Sigmoid colon (tissue), 7 donors: Measurements from ENCODE around the gene RAB14. TPM values are rescaled to one million over a fixed set of nuclear protein-coding genes. Genes with fewer than 3 reads are reported as not detected.

Experiments
- DNase-seq: peaks from one replicate; pipeline ENCODE4 v3.0.0-alpha.2; 2019
- H3K27ac ChIP-seq, 4 donors: fragments of 200-600 bp; sonication (generic); one replicate each; pipeline ENCODE4 v1.5.1; 2016 to 2019; ENCODE audit warnings: mild to moderate bottlenecking in 1 of 4
- H3K27me3 ChIP-seq, 3 donors: fragments of 200-600 bp; sonication (generic); one replicate each; pipeline ENCODE4 v1.5.1; 2019; ENCODE audit warnings: mild to moderate bottlenecking in 1 of 3
- H3K36me3 ChIP-seq, 4 donors: fragments of 200-600 bp; sonication (generic); one replicate each; pipeline ENCODE4 v1.5.1; 2016 to 2019
- H3K4me1 ChIP-seq, 4 donors: fragments of 200-600 bp; sonication (generic); one replicate each; pipeline ENCODE4 v1.5.1; 2017 to 2019
- H3K4me3 ChIP-seq, 4 donors: fragments of 200-600 bp; sonication (generic); one replicate each; pipeline ENCODE4 v1.5.1; 2017 to 2019; ENCODE audit warnings: mild to moderate bottlenecking in 2 of 4, moderate library complexity in 1 of 4
- H3K9me3 ChIP-seq, 4 donors: fragments of 200-600 bp in 3 of 4; sonication (generic) in 3 of 4; one replicate each; pipeline versions ENCODE4 v1.5.1 to v1.6.1; 2013 to 2019
- EP300 ChIP-seq, 4 donors: sonication (generic); formaldehyde crosslinking; IDR thresholded peaks; one replicate each; pipeline ENCODE4 v1.6.1; 2017; ENCODE audit warnings: antibody characterized with exemption in 4 of 4
- POLR2A ChIP-seq, 2 donors: fragments of 450-650 bp; IDR thresholded peaks; one replicate each; pipeline ENCODE4 v1.6.1; 2016; ENCODE audit warnings: antibody characterized with exemption in 2 of 2, mild to moderate bottlenecking in 2 of 2, moderate library complexity in 2 of 2
- POLR2AphosphoS5 ChIP-seq, 4 donors: sonication (generic); formaldehyde crosslinking; IDR thresholded peaks; one replicate each; pipeline ENCODE4 v1.6.1; 2017; ENCODE audit warnings: antibody characterized with exemption in 4 of 4
- WGBS, 2 donors: extraction: QIAGEN DNeasy Blood & Tissue Kit; methylation state at CpG; one replicate each; pipeline ENCODE4 v1.1.7; 2013; 5-methylcytosine and 5-hydroxymethylcytosine counted together
- intact Hi-C: fragments of 100-400 bp; cut with DNase I; formaldehyde crosslinking; loops from one replicate; pipeline ENCODE4 v1.15.1; 2023
- polyA plus RNA-seq, 3 donors: library from polyadenylated mRNA; stranded (reverse); fragments of 200-250 nt; gene quantifications; one replicate each; pipeline ENCODE4 v1.2.3, GENCODE V29; 2013
- total RNA-seq, 4 donors: library from RNA; depleted of rRNA; stranded (reverse); fragments of >200 nt; gene quantifications; one replicate each; pipeline ENCODE4 v1.1.0, GENCODE V29; 2016
- TF ChIP-seq, protein P1 (sequence below), 4 experiments: fragments of 450-650 bp in 3 of 4; fragments of 200-600 bp in 1 of 4; IDR thresholded peaks; one replicate each; pipeline ENCODE4 v1.5.1; 2016 to 2019; ENCODE audit warnings: antibody characterized with exemption in 4 of 4, mild to moderate bottlenecking in 3 of 4, moderate library complexity in 2 of 4
- donor health status: healthy with polysubstance abuse.
- donor health status: Bipolar disorder and iron deficiency.
- donor health status: healthy.

RAB14 gene
- total and polyA plus RNA-seq, 7 donors, result 28.2 to 61.7 (median 33.2) TPM

DNA sequence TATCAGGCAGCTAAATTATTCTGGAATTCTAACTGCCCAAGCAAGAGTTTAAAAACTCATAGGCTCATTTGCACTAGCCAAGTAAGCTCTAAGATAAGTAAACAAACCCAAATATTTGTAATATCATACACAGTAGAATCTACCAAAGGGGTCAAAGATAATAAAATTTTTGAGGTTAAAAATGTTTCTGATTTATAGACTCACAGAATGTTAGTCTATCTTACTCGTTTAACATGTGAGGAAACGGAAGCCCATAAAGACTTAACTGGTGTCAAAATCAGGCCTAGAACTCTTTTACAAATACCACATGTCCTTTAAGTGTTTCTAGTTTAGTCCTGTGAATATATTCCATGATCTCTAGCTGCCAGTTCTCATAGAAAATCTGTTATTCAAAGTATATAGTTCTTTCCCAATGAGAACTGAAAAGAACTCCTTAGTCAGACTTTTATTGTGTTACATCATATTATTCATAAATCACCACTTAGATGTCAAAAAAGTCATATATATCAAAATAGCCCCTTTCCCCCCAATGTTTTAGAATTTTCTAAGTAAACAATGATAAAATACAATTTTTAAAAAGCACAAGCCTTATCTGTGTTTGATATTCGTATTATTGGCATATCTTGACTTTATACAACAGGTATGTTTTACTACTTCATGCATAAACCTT lies 13.9 kb downstream of the RAB14 start:
- no peaks in the 10 kb centered on the region for H3K9me3 ChIP-seq
- intact Hi-C loops, result no loop called here
- peaks cover 0 to 100% (median 67%) of the 10 kb centered on the region in 4 donors for H3K4me1 ChIP-seq
- TF ChIP-seq POLR2AphosphoS5 (IDR thresholded peaks at IDR 0.05) (peak in 1 of 4 donors; percentile 26), POLR2A (IDR thresholded peaks at IDR 0.05) (no peak)
- H3K4me3 ChIP-seq, result no peak overlapping the region
- H3K27me3 ChIP-seq, result no peaks in the 10 kb centered on the region
- WGBS, 2 donors, result 67 to 79% methylated on average over 3 of the region's 3 CpGs
- H3K27ac ChIP-seq, result peak overlapping the region in 2 of 4 donors; percentile 19 to 25
- H3K36me3 ChIP-seq, result peaks cover 0 to 13% (median 0%) of the 10 kb centered on the region in 4 donors
- no peak for DNase-seq

DNA sequence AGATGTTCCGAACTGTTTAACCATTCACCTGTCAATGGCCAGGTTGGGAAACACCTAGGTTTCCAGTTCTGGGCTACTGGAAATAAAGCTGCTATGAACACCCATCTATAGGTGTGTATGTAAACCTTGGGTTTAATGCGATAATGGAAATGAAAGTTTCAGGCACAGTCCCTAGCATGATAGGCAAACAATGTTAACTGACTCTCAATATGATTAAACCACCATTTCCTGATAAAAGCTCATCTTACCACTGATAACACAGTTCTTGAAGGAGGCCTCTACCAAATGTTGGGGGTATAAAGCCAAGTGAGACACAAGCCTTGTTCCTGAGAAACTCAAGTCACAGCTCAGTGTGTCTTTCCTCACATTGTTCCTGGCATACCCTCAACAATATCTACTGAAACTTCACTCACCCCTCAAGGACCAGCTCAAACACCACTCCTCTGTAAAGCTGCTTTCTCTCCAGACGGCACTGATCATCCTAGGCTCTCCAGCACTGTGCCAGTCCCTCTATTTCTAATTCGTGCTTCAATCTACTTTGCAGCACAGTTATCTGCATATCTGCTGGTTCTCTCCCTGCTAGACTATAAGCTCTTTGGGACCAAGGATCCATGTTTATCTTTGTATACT lies 15.8 kb downstream of the RAB14 start:
- no peak overlapping the region for H3K4me3 ChIP-seq
- no peak overlapping the region for H3K27ac ChIP-seq
- DNase-seq, result no peak
- H3K4me1 ChIP-seq, result peaks cover 0 to 93% (median 52%) of the 10 kb centered on the region in 4 donors
- 86 to 92% methylated on average over 4 of the region's 4 CpGs for WGBS, 2 donors
- H3K27me3 ChIP-seq, result no peaks in the 10 kb centered on the region
- H3K9me3 ChIP-seq, result no peaks in the 10 kb centered on the region
- H3K36me3 ChIP-seq, result peaks cover 0 to 30% (median 3%) of the 10 kb centered on the region in 4 donors
- TF ChIP-seq POLR2A (IDR thresholded peaks at IDR 0.05) (no peak), POLR2AphosphoS5 (IDR thresholded peaks at IDR 0.05) (no peak), EP300 (IDR thresholded peaks at IDR 0.05) (no peak)
- TF ChIP-seq, protein P1, sequence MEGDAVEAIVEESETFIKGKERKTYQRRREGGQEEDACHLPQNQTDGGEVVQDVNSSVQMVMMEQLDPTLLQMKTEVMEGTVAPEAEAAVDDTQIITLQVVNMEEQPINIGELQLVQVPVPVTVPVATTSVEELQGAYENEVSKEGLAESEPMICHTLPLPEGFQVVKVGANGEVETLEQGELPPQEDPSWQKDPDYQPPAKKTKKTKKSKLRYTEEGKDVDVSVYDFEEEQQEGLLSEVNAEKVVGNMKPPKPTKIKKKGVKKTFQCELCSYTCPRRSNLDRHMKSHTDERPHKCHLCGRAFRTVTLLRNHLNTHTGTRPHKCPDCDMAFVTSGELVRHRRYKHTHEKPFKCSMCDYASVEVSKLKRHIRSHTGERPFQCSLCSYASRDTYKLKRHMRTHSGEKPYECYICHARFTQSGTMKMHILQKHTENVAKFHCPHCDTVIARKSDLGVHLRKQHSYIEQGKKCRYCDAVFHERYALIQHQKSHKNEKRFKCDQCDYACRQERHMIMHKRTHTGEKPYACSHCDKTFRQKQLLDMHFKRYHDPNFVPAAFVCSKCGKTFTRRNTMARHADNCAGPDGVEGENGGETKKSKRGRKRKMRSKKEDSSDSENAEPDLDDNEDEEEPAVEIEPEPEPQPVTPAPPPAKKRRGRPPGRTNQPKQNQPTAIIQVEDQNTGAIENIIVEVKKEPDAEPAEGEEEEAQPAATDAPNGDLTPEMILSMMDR (IDR thresholded peaks at IDR 0.05), result no peak
- intact Hi-C loops, result no loop called here

DNA sequence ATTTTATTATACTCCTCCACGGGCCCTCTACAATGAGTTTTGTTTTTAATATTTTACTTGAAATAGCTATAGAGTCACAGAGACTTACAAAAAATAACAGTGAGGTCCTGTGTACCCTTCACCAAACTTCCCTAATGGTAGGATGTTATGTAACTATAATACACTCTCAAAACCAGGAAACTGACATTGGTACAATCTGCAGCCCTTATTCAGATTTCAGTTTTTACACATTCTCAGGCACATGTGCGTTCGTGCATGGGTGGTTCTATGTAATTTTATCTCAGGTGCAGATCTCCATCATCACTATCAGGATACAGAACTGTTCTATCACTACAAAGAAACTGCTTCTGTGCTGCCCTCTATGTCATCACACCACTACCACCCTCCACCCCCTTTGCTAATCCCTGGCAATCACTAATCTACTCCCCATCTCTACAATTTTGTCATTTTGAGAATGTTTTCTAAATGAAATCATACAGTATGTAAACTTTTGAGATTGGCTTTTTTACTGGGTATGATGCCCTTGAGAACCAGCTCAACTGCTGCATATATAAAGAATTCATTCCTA lies 16.4 kb downstream of the RAB14 start:
- H3K4me3 ChIP-seq, result no peak overlapping the region
- H3K27ac ChIP-seq, result no peak overlapping the region
- WGBS, 2 donors, result 74 to 83% methylated on average over 3 of the region's 3 CpGs
- intact Hi-C loops, result no loop called here
- DNase-seq, result no peak
- peaks cover 0 to 91% (median 49%) of the 10 kb centered on the region in 4 donors for H3K4me1 ChIP-seq
- no peaks in the 10 kb centered on the region for H3K9me3 ChIP-seq
- H3K36me3 ChIP-seq, result peaks cover 0 to 36% (median 3%) of the 10 kb centered on the region in 4 donors
- TF ChIP-seq EP300 (IDR thresholded peaks at IDR 0.05) (no peak), POLR2AphosphoS5 (IDR thresholded peaks at IDR 0.05) (no peak), POLR2A (IDR thresholded peaks at IDR 0.05) (no peak)
- TF ChIP-seq, protein P1 (IDR thresholded peaks at IDR 0.05), result no peak
- H3K27me3 ChIP-seq, result no peaks in the 10 kb centered on the region

DNA sequence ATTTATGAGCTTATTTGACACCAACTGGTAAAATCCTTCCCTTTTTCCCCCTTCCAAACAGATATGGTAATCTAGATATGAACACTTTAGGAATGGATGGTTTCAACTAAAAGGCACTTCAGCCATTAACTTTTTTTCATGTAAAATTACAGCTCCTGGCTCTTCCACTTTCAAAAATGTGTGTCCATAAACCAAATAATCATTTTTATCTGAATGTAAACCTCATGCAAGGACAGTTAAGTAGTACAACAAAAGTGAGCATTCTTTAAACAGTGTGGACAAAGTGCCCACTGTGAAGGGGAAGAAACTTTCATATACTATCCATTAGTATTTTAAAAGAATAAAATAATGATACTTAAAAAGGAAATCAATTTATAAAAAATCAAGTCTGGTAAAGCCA lies 17.2 kb downstream of the RAB14 start:
- no peak overlapping the region for H3K4me3 ChIP-seq
- no peak overlapping the region for H3K27ac ChIP-seq
- TF ChIP-seq POLR2AphosphoS5 (IDR thresholded peaks at IDR 0.05) (no peak), POLR2A (IDR thresholded peaks at IDR 0.05) (no peak), EP300 (IDR thresholded peaks at IDR 0.05) (no peak)
- TF ChIP-seq, protein P1 (IDR thresholded peaks at IDR 0.05), result no peak
- peaks cover 0 to 90% (median 47%) of the 10 kb centered on the region in 4 donors for H3K4me1 ChIP-seq
- no peaks in the 10 kb centered on the region for H3K9me3 ChIP-seq
- intact Hi-C loops, result no loop called here
- H3K36me3 ChIP-seq, result peaks cover 0 to 44% (median 3%) of the 10 kb centered on the region in 4 donors
- no peak for DNase-seq
- H3K27me3 ChIP-seq, result no peaks in the 10 kb centered on the region
